K562 treated with DMSO at 1 percent for 4 hours (cell line): Measurements from ENCODE around the gene SLC38A11. TPM values are rescaled to one million over a fixed set of nuclear protein-coding genes. Genes with fewer than 3 reads are reported as not detected.

ENCODE experiments used
- total RNA-seq: library from RNA; unstranded; fragments of 300-600 nt; gene quantifications from 2 replicates; pipeline ENCODE4 v1.2.3, GENCODE V29; 2022; ENCODE audit not compliant: insufficient read depth

The SLC38A11 gene
- not detected in 2 replicates for total RNA-seq

GRCh38 chr2:164954954-164955701 lies at the start of gene SLC38A11:
SLC38A11 (minus strand) TSS chr2:164955525; CDS start chr2:164955247, 278 bp downstream.

Other genes starting within 250 kb of the SLC38A11 start
- gene COBLL1, start 113.7 kb downstream of the SLC38A11 start, total RNA-seq, result 0.41 and 1.6 TPM in 2 replicates
- gene SCN3A, start 248.5 kb upstream of the SLC38A11 start, total RNA-seq, result not detected in 2 replicates